ENCODE measurements around the gene EEF1AKMT3.

DNA sequence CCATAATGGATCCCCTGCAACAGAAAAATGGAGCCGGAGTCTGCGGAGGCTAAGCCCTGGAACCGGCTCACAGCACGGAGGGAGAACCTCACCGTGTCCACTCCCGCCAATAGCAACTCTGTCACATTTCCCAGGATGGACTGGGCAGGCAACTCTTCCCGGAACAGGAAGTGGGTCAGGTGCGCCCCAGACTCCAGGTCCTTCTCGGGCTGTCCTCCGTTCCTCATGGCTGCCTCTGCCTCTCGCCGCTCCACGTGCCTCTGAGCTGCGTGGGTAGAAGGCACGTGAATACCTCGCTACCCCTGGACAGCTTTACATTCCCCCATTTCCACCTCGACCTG, 7.8 kb upstream of the EEF1AKMT3 start:
- TF ChIP-seq, protein P1, sequence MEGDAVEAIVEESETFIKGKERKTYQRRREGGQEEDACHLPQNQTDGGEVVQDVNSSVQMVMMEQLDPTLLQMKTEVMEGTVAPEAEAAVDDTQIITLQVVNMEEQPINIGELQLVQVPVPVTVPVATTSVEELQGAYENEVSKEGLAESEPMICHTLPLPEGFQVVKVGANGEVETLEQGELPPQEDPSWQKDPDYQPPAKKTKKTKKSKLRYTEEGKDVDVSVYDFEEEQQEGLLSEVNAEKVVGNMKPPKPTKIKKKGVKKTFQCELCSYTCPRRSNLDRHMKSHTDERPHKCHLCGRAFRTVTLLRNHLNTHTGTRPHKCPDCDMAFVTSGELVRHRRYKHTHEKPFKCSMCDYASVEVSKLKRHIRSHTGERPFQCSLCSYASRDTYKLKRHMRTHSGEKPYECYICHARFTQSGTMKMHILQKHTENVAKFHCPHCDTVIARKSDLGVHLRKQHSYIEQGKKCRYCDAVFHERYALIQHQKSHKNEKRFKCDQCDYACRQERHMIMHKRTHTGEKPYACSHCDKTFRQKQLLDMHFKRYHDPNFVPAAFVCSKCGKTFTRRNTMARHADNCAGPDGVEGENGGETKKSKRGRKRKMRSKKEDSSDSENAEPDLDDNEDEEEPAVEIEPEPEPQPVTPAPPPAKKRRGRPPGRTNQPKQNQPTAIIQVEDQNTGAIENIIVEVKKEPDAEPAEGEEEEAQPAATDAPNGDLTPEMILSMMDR (conservative IDR thresholded peaks at IDR 0.05) = no peak
- TF ChIP-seq ZFX (IDR thresholded peaks at IDR 0.05) = no peak
